SK-N-MC (cell line): ENCODE data around the gene MED13L.

Source experiments
- DNase-seq: peaks from one replicate; pipeline ENCODE4 v3.0.0-alpha.2; 2011; ENCODE audit warnings: low read depth, low spot score
- H3K27ac ChIP-seq: fragments of 200-600 bp; sonication (generic); 2 replicates; pipeline ENCODE4 v1.5.1; 2016; ENCODE audit warnings: mixed run types
- H3K36me3 ChIP-seq: fragments of 200-600 bp; sonication (generic); 2 replicates; pipeline ENCODE4 v1.6.1; 2017; ENCODE audit warnings: antibody characterized with exemption, low read length, mixed read lengths; ENCODE audit not compliant: insufficient read depth
- H3K4me3 ChIP-seq: fragments of 200-600 bp; sonication (generic); 2 replicates; pipeline ENCODE4 v1.5.1; 2016
- H3K9ac ChIP-seq: fragments of 200-600 bp; sonication (generic); 2 replicates; pipeline ENCODE4 v1.8.0; 2017; ENCODE audit warnings: mixed run types, mixed read lengths; ENCODE audit not compliant: insufficient read length
- H3K9me3 ChIP-seq: fragments of 200-600 bp; sonication (generic); 2 replicates; pipeline ENCODE4 v1.6.1; 2017; ENCODE audit warnings: low read depth, mild to moderate bottlenecking, antibody characterized with exemption, low read length, moderate library complexity, mixed read lengths
- EZH2 ChIP-seq: fragments of 200-600 bp; sonication (generic); IDR thresholded peaks from one replicate; pipeline ENCODE4 v1.6.1; 2017; ENCODE audit warnings: antibody characterized with exemption
- FOXP2 ChIP-seq: optimal IDR thresholded peaks from 2 replicates; pipeline ENCODE3; 2011; ENCODE audit warnings: mild to moderate bottlenecking, moderate library complexity; ENCODE audit not compliant: insufficient read depth; ENCODE audit errors: extremely low read length, control extremely low read depth
- POLR2AphosphoS5 ChIP-seq: IDR thresholded peaks from 2 replicates; pipeline ENCODE4 v1.6.1; 2012; ENCODE audit warnings: mild to moderate bottlenecking, low read depth, low read length, borderline replicate concordance

MED13L gene

DNA sequence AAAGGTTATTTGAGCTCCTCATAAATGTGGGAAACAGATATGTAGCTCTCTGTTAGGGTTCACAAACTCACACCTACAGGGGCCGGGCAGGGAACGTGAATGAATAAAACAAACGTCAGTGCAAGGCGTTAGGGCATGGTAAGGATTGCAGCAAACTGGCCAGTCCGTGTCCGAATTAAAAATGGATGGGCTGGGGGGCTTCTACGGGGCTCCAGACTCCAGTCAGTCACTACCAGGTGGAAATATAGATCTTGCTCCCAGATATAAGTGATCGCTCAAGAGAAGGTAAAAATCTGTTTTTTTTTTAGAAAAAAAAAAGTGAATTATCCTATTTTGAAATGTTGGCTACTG lies 333.1 kb downstream of the MED13L start:
- H3K4me3 ChIP-seq, result no peak overlapping the region
- DNase-seq, result no peak
- no peak overlapping the region for H3K9ac ChIP-seq
- TF ChIP-seq FOXP2, result no peak
- TF ChIP-seq POLR2AphosphoS5, result no peak
- TF ChIP-seq EZH2, result no peak
- no peak overlapping the region for H3K27ac ChIP-seq
- no peaks in the 10 kb centered on the region for H3K9me3 ChIP-seq
- no peaks in the 10 kb centered on the region for H3K36me3 ChIP-seq

DNA sequence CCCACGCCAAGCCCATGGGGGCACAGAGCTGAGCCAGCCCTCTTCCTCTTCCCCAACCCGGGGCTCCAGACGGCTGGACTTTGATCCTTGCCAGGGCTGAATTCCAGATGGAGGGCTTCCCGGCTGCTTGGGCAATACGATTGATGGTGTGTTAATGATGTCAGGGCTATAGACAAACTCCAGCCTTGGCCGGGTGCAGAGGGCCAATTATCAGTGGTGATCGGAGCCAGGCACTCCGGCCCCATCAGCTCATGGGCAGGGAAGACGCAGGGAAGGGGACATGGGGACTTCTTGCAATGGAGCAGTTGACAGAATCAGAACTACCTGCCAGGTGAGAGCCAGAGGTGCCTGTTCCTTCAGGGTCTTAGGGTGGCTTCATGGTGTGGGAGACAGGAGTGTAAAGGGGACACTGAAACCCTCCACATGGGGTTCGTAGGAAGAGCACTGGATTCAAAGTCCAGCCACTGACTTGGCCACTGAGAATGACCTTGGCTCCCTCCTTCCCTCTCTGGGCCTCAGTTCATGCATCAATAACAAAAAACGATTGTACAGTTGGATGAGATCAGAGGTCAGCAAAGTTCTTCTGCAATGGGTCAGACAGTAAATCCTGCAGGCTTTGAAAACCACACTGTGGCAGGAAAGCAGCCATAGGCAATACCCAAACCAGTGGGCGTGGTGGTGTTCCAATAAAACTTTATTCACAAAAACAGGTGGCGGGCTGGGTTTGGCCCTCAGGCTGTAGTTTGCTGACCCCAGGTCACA lies 333.7 kb downstream of the MED13L start:
- DNase-seq, result no peak
- no peak for TF ChIP-seq POLR2AphosphoS5
- no peak for TF ChIP-seq EZH2
- TF ChIP-seq FOXP2, result no peak
- H3K4me3 ChIP-seq, result no peak overlapping the region
- H3K9ac ChIP-seq, result no peak overlapping the region
- H3K9me3 ChIP-seq, result no peaks in the 10 kb centered on the region
- H3K27ac ChIP-seq, result no peak overlapping the region
- no peaks in the 10 kb centered on the region for H3K36me3 ChIP-seq

GRCh38 chr12:115943310-115943629 lies 334.2 kb downstream of the MED13L start:
- H3K4me3 ChIP-seq, result no peak overlapping the region
- no peaks in the 10 kb centered on the region for H3K9me3 ChIP-seq
- no peak overlapping the region for H3K27ac ChIP-seq
- no peak for TF ChIP-seq EZH2
- TF ChIP-seq POLR2AphosphoS5, result no peak
- no peak for TF ChIP-seq FOXP2
- H3K36me3 ChIP-seq, result no peaks in the 10 kb centered on the region
- no peak overlapping the region for H3K9ac ChIP-seq
- no peak for DNase-seq

DNA sequence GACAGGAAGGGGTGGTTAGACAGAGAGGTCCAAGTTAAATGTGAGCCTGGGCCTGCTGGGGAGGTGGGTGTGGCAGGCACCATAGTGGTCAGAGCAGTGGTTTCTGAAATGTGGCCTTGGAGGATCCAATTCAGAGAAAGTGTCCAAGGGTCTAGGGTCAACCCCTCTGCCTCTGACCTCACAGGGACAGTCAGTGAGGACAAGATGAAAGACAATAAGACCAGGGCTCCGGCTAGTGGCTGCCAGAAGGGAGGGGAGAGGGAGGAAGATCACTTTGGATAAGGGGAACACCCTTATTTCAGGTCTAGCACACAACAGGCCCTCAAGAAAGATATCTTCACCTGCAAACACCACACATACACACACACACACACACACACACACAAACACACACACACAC lies 335.1 kb downstream of the MED13L start:
- H3K9me3 ChIP-seq, result no peaks in the 10 kb centered on the region
- TF ChIP-seq POLR2AphosphoS5 (no peak), FOXP2 (no peak), EZH2 (no peak)
- H3K4me3 ChIP-seq, result no peak overlapping the region
- DNase-seq, result no peak
- no peak overlapping the region for H3K9ac ChIP-seq
- H3K27ac ChIP-seq, result no peak overlapping the region
- no peaks in the 10 kb centered on the region for H3K36me3 ChIP-seq

DNA sequence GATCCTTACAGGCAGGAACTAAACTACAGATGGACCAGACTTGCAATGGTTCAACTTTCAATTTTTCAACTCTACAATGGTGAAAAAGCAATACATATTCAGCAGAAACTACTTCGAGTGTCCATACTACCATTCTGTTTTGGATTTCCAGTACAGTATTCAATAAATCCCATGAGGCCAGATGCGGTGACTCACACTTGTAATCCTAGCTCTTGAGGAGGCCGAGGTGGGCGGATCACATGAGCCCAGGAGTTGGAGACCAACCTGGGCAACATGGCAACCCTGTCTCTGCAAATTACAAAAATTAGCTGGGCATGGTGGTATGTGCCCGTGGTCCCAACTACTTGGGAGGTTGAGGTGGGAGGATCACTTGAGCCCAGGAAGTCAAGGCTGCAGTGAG lies 336.1 kb downstream of the MED13L start:
- H3K4me3 ChIP-seq, result no peak overlapping the region
- H3K9me3 ChIP-seq, result no peaks in the 10 kb centered on the region
- TF ChIP-seq POLR2AphosphoS5 (no peak), EZH2 (no peak), FOXP2 (no peak)
- no peak overlapping the region for H3K27ac ChIP-seq
- H3K36me3 ChIP-seq, result no peaks in the 10 kb centered on the region
- DNase-seq, result no peak
- H3K9ac ChIP-seq, result no peak overlapping the region

DNA sequence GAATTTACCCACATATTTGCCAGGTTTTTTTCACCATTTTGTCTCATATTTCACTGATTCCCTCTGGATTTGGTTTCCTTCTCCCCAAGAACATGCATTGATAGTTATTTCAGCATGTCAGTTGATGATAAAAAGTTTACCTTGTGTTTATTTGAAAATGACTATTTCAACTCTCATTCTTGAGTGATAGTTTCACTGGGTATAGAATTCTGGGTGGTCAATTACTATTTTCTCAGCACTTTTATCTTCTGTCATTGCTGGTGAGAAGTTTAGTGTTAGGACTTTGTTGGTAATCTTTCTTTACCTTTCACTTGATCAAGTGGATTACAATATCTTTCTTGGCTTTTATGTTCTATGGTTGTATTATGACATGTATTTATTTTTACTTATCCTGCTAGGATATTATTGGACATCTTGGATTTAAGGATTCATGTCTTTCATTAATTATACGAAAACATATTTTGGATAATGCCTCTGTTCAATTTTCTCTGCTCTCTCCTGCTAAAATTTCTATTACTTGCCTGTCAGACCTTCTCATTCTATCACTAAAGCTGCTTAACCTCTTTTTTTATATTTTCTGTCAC lies 338.6 kb downstream of the MED13L start:
- no peak overlapping the region for H3K4me3 ChIP-seq
- DNase-seq, result no peak
- no peak overlapping the region for H3K27ac ChIP-seq

DNA sequence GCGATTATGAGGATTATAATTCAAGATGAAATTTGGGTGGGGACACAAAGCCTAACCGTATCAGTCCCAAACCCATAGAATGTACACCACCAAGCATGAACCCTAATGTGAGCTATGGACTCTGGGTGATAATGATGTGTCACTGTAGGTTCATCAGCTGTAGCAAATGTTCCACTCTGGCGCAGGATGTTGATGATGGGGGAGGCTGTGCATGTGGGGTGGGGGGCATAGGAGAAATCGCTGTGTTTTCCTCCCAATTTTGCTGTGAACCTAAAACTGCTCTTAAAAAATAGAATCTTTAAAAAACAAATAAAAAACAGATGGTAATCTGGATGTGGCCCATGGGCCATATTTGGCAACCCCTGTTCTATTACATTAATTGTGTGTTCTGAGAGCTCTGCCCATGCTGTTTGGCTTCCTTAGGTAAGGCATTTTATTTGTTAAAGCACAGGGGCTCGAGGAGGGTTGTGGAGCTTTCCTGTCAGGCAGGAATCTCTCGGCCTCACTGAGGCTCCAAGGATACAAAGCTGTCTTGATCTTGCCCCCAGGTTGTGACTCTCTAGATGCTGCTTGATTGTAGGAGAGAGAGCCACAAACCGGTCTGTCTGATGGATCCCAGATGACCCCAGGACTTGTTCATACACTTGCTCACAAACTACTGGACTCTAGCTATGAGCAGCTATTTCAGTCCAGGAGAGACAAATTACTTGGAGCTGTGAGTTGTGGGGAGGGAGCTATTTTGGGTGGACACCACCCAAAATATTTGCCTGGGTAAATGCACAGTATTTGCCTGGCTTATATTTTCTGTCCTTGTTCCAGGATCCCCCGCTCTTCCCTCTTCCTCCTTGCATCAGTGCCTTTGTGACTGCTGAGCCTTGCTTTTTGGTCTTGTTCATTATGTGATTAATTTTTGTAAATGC lies 340.2 kb downstream of the MED13L start:
- no peak overlapping the region for H3K4me3 ChIP-seq
- no peak for TF ChIP-seq FOXP2
- no peak for TF ChIP-seq POLR2AphosphoS5
- TF ChIP-seq EZH2, result no peak
- H3K9ac ChIP-seq, result no peak overlapping the region
- H3K27ac ChIP-seq, result no peak overlapping the region
- H3K36me3 ChIP-seq, result no peaks in the 10 kb centered on the region
- DNase-seq, result no peak
- H3K9me3 ChIP-seq, result no peaks in the 10 kb centered on the region

More for the DNA sequence above, 338.6 kb downstream of the MED13L start:
- Histone ChIP-seq H3K9me3 (no peaks in the 10 kb centered on the region), H3K9ac (no peak overlapping the region), H3K36me3 (no peaks in the 10 kb centered on the region)
- TF ChIP-seq POLR2AphosphoS5, result no peak
- TF ChIP-seq FOXP2, result no peak
- TF ChIP-seq EZH2, result no peak

- Histone ChIP-seq H3K9ac (no peak overlapping the region), H3K27ac (no peak overlapping the region), H3K9me3 (no peaks in the 10 kb centered on the region), H3K4me3 (no peak overlapping the region), H3K36me3 (no peaks in the 10 kb centered on the region)
- DNase-seq, result no peak
- TF ChIP-seq EZH2, result no peak
- no peak for TF ChIP-seq POLR2AphosphoS5
Measured at GRCh38 chr12:115934877-115935276, 342.6 kb downstream of the MED13L start.
